ENCODE results near the gene S100A4.

S100A4 gene

DNA sequence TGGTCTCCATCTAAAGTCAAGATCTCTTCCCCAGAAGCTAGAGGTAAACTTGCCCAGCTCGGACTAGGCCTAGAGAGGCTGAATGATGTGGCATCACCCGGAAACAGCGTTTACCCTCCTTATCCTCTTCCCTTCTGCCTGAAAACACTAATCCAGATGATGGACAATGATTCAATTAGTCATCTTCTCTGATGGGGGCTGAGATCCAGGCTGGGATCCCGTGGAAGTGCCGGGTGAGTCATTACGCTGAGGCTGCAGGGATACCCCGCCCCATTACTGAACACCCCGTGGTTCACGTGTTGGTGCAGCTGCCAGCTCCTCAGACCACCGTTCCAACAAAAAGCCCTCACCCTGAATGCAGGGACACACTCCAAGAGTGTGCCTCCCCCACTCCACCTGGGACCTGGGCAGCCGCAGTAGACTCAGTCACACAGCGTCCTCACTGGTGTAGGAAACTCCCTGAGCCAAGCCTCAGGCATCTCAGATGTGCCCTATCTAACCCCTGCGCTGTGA lies 11.9 kb downstream of the S100A4 start:
- peak overlapping the region; percentile 99 for H3K27ac ChIP-seq
- ChIA-PET CTCF (interaction anchor here (0.6 to 5.3 kb wide), 8 partner anchors 17 to 220 kb away, joined by 3 to 32 read pairs (median 5); no protein-coding TSS in a partner anchor), POLR2A (ENCODE audit: low non-redundant PET) (interaction anchor here (1.2 to 1.4 kb wide), 2 partner anchors 18 to 22 kb away, joined by 6 to 7 read pairs; no protein-coding TSS in a partner anchor)
- TF ChIP-seq, protein P1, sequence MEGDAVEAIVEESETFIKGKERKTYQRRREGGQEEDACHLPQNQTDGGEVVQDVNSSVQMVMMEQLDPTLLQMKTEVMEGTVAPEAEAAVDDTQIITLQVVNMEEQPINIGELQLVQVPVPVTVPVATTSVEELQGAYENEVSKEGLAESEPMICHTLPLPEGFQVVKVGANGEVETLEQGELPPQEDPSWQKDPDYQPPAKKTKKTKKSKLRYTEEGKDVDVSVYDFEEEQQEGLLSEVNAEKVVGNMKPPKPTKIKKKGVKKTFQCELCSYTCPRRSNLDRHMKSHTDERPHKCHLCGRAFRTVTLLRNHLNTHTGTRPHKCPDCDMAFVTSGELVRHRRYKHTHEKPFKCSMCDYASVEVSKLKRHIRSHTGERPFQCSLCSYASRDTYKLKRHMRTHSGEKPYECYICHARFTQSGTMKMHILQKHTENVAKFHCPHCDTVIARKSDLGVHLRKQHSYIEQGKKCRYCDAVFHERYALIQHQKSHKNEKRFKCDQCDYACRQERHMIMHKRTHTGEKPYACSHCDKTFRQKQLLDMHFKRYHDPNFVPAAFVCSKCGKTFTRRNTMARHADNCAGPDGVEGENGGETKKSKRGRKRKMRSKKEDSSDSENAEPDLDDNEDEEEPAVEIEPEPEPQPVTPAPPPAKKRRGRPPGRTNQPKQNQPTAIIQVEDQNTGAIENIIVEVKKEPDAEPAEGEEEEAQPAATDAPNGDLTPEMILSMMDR (conservative IDR thresholded peaks at IDR 0.05; ENCODE audit: low read depth): no peak
- DNase-seq (ENCODE audit: low spot score): peak; percentile 94

DNA sequence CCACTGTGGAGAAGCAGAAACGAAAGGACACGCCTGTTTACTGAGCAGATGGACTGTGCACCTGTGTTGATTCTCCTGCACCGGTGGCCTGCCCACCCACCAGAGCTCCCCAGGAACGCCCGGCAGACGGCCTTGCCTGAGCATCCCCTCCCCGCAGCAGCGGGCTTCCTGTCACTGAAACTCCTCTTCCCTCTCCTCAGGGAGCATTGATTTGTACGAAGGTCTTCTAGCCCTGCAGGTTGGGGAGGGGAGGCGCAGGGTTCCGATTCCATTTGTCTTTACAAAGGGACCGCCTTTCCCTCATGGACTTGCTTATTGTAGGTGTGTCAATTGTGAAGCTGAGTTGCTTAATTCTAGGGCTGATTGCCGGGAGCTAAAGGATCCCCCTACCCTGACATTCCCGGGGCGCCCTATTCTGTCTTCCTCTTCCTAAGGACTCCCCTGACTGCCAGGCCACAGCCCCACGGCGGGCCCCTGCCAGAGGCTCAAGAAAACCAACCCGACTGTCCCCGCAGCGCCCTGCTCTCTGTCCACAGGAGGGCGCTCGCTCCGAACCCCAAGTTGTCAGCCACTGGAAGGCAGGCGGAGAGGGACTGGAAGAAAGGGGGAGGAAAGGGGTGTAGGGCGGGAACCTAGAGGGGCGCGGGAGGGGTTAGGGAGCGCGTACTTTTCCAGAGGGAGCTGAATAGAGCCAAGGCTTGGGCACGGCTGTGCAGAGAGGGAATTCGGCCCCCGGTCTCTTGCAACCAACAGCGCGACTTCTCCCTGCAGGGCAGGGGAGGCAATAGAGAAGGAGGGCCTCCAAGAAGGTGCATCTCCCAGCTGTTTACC lies 12.6 kb downstream of the S100A4 start:
- ChIA-PET CTCF (interaction anchor here (0.6 to 5.3 kb wide), 10 partner anchors 13 to 220 kb away, joined by 3 to 32 read pairs (median 6); no protein-coding TSS in a partner anchor), POLR2A (ENCODE audit: low non-redundant PET) (interaction anchor here (0.5 to 1.4 kb wide), 5 partner anchors 14 to 80 kb away, joined by 3 to 7 read pairs (median 3); partner anchors contain the start of gene S100A16)
- peak; percentile 74 for DNase-seq (ENCODE audit: low spot score)
- peak overlapping the region; percentile 99 for H3K27ac ChIP-seq
- TF ChIP-seq, protein P1 (conservative IDR thresholded peaks at IDR 0.05; ENCODE audit: low read depth): peak; percentile 91

DNA sequence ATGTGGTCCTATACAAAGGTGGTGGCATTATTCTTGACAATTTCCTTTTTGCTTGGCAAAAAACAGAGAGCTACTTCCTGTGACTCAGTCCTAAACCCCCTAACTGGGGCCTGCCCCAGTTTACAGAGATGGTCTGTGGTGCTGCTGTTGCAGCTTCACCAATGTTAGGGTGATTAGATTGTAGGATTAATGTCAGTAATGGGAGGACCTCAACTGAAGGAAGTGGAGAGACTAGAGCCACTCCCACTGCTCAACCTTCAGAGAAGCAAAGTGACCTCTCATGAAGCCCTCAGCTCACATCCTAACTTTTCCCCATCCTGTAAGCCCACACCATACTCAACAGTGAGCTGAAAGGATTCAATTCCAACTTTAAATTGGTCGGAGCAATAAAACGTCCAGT lies 13.4 kb downstream of the S100A4 start:
- DNase-seq (ENCODE audit: low spot score): no peak
- ChIA-PET POLR2A (ENCODE audit: low non-redundant PET) (no interaction called here), CTCF (interaction anchor here (0.6 to 5.3 kb wide), 7 partner anchors 12 to 104 kb away, joined by 3 to 32 read pairs (median 6); no protein-coding TSS in a partner anchor)
- H3K27ac ChIP-seq: peak overlapping the region; percentile 99
- TF ChIP-seq, protein P1 (conservative IDR thresholded peaks at IDR 0.05; ENCODE audit: low read depth): no peak

DNA sequence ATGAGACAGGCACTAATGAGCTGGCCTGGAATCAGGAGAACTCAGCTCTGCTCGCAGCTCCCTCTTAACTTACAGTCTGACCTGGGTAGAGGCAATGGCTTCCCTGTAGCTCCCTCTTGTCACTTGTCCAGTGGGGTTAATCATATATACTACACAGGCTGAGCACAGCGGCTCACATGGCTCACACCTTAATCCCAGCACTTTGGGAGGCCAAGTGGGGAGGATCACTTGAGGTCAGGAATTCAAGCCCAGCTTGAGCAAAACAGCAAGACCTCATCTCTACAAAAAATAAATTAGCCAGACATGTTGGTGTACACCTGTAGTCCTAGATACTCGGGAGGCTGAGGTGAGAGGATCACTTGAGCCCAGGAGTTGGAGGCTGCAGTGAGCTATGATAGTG lies 14.0 kb downstream of the S100A4 start:
- no peak for DNase-seq (ENCODE audit: low spot score)
- POLR2A ChIA-PET (ENCODE audit: low non-redundant PET): no interaction called here
- peak overlapping the region; percentile 51; the same call in 1 of the 2 replicates for H3K27ac ChIP-seq
- CTCF ChIA-PET: interaction anchor here (0.6 to 5.3 kb wide), 4 partner anchors 23 to 105 kb away, joined by 3 to 32 read pairs (median 4); no protein-coding TSS in a partner anchor
- TF ChIP-seq, protein P1 (conservative IDR thresholded peaks at IDR 0.05; ENCODE audit: low read depth): no peak

DNA sequence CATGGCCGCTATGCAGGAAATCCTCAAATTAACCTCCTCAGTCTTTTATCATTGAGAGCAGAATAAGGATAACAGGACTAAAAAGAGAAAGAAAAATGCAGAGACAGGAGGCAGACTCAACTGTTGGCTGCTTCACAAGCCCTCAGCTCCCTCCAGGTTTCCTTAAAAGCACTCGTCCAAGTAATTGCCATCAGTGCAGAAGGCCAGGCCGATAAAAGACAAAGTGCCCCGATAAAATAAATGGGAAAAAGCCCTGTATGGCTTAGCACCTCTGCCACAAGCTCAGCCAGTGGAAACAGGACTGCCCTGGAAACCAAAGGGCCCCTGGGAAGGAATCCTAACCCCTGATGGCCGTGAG lies 17.9 kb downstream of the S100A4 start:
- peak overlapping the region; percentile 98 for H3K27ac ChIP-seq
- DNase-seq (ENCODE audit: low spot score): no peak
- TF ChIP-seq, protein P1 (conservative IDR thresholded peaks at IDR 0.05; ENCODE audit: low read depth): no peak
- CTCF ChIA-PET: interaction anchor here (0.5 to 1.5 kb wide), 7 partner anchors 17 to 186 kb away, joined by 3 to 4 read pairs (median 3); no protein-coding TSS in a partner anchor
- POLR2A ChIA-PET (ENCODE audit: low non-redundant PET): interaction anchor here (2.7 kb wide), 1 partner anchor 12 kb away, joined by 7 read pairs; no protein-coding TSS in a partner anchor

DNA sequence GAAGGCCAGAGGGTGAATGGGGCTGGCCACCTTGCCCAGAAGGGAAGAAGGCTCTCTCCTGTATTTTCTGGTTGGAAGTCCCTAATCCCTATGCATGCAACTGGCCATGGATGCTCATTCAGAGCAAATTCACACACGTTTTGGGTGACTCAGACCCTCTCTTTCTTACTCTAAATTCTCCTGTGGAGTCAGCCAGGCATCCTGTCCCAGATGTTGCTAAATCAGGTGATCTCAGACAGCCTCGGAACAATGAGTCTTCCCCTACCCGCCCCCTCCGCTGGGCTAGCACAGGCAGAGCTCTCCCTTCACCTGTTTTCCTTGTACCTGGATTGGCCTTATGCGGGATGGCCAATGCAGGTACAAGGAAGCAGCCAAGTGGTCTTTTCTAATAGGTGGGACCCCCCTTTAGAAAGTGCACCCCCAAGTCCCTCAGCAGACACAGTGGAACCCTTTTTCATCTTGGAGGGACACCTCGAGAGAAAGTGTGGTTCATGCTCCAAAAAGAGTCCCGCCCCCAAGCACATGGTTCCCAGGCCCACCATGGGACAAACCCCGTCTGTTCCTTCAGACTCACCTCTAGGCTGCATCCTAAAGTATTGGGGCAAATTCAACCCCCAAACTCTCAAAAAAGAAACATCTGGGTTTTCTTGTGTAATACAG lies 18.5 kb downstream of the S100A4 start:
- TF ChIP-seq, protein P1 (conservative IDR thresholded peaks at IDR 0.05; ENCODE audit: low read depth): no peak
- H3K27ac ChIP-seq: peak overlapping the region; percentile 98
- peak; percentile 88 for DNase-seq (ENCODE audit: low spot score)
- ChIA-PET POLR2A (ENCODE audit: low non-redundant PET) (interaction anchor here (1.3 to 2.7 kb wide), 2 partner anchors 9 to 11 kb away, joined by 5 to 7 read pairs; partner anchors contain the start of gene S100A6), CTCF (interaction anchor here (0.5 to 1.5 kb wide), 6 partner anchors 17 to 186 kb away, joined by 3 to 4 read pairs (median 4); no protein-coding TSS in a partner anchor)

All from RWPE1 (cell line).